ENCODE measurements around the gene AMFR.

The AMFR gene

GRCh38 chr16:56353054-56353921, 72.1 kb downstream of the AMFR start:
- no peak overlapping the region for H3K4me3 ChIP-seq (ENCODE audit: low read depth, low read length)
- no peak overlapping the region for H3K9ac ChIP-seq (ENCODE audit: low read depth, low read length)
- no peaks in the 10 kb centered on the region for H3K9me3 ChIP-seq (ENCODE audit: control insufficient read depth, insufficient read depth, low read length)
- no peak overlapping the region for H3K27ac ChIP-seq (ENCODE audit: low read depth, low read length)
- peaks cover 19% of the 10 kb centered on the region for H3K4me1 ChIP-seq (ENCODE audit: control insufficient read depth, insufficient read depth, low read length)
- H3K27me3 ChIP-seq (ENCODE audit: control insufficient read depth, insufficient read depth, low read length): no peaks in the 10 kb centered on the region
- H3K36me3 ChIP-seq (ENCODE audit: control insufficient read depth, insufficient read depth, low read length): no peaks in the 10 kb centered on the region

- H3K36me3 ChIP-seq (ENCODE audit: control insufficient read depth, insufficient read depth, low read length): no peaks in the 10 kb centered on the region
- peaks cover 14% of the 10 kb centered on the region for H3K4me1 ChIP-seq (ENCODE audit: control insufficient read depth, insufficient read depth, low read length)
- H3K9ac ChIP-seq (ENCODE audit: low read depth, low read length): no peak overlapping the region
- H3K9me3 ChIP-seq (ENCODE audit: control insufficient read depth, insufficient read depth, low read length): no peaks in the 10 kb centered on the region
- H3K4me3 ChIP-seq (ENCODE audit: low read depth, low read length): no peak overlapping the region
- no peak overlapping the region for H3K27ac ChIP-seq (ENCODE audit: low read depth, low read length)
- no peaks in the 10 kb centered on the region for H3K27me3 ChIP-seq (ENCODE audit: control insufficient read depth, insufficient read depth, low read length)
Observed at GRCh38 chr16:56352351-56353053, 72.8 kb downstream of the AMFR start.

GRCh38 chr16:56351481-56351880, 73.9 kb downstream of the AMFR start:
- Histone ChIP-seq H3K27me3 (ENCODE audit: control insufficient read depth, insufficient read depth, low read length) (no peaks in the 10 kb centered on the region), H3K4me3 (ENCODE audit: low read depth, low read length) (no peak overlapping the region), H3K4me1 (ENCODE audit: control insufficient read depth, insufficient read depth, low read length) (peaks cover 7% of the 10 kb centered on the region; the same call in 1 of the 2 replicates), H3K27ac (ENCODE audit: low read depth, low read length) (no peak overlapping the region), H3K36me3 (ENCODE audit: control insufficient read depth, insufficient read depth, low read length) (no peaks in the 10 kb centered on the region), H3K9me3 (ENCODE audit: control insufficient read depth, insufficient read depth, low read length) (no peaks in the 10 kb centered on the region), H3K9ac (ENCODE audit: low read depth, low read length) (no peak overlapping the region)

- Histone ChIP-seq H3K9me3 (ENCODE audit: control insufficient read depth, insufficient read depth, low read length) (no peaks in the 10 kb centered on the region), H3K4me3 (ENCODE audit: low read depth, low read length) (no peak overlapping the region), H3K4me1 (ENCODE audit: control insufficient read depth, insufficient read depth, low read length) (0 out of 2 replicates have a peak, but pooled peaks cover 4% of the 10 kb centered on the region), H3K36me3 (ENCODE audit: control insufficient read depth, insufficient read depth, low read length) (no peaks in the 10 kb centered on the region), H3K27ac (ENCODE audit: low read depth, low read length) (no peak overlapping the region), H3K9ac (ENCODE audit: low read depth, low read length) (no peak overlapping the region), H3K27me3 (ENCODE audit: control insufficient read depth, insufficient read depth, low read length) (no peaks in the 10 kb centered on the region)
Observed at GRCh38 chr16:56350491-56351405, 74.6 kb downstream of the AMFR start.

GRCh38 chr16:56349711-56350161, 75.6 kb downstream of the AMFR start:
- no peak overlapping the region for H3K9ac ChIP-seq (ENCODE audit: low read depth, low read length)
- H3K27me3 ChIP-seq (ENCODE audit: control insufficient read depth, insufficient read depth, low read length): no peaks in the 10 kb centered on the region
- no peak overlapping the region for H3K27ac ChIP-seq (ENCODE audit: low read depth, low read length)
- no peaks in the 10 kb centered on the region for H3K9me3 ChIP-seq (ENCODE audit: control insufficient read depth, insufficient read depth, low read length)
- no peaks in the 10 kb centered on the region for H3K36me3 ChIP-seq (ENCODE audit: control insufficient read depth, insufficient read depth, low read length)
- no peak overlapping the region for H3K4me3 ChIP-seq (ENCODE audit: low read depth, low read length)
- no peaks in the 10 kb centered on the region for H3K4me1 ChIP-seq (ENCODE audit: control insufficient read depth, insufficient read depth, low read length)

- no peaks in the 10 kb centered on the region for H3K36me3 ChIP-seq (ENCODE audit: control insufficient read depth, insufficient read depth, low read length)
- H3K9ac ChIP-seq (ENCODE audit: low read depth, low read length): no peak overlapping the region
- H3K27me3 ChIP-seq (ENCODE audit: control insufficient read depth, insufficient read depth, low read length): no peaks in the 10 kb centered on the region
- no peaks in the 10 kb centered on the region for H3K4me1 ChIP-seq (ENCODE audit: control insufficient read depth, insufficient read depth, low read length)
- H3K27ac ChIP-seq (ENCODE audit: low read depth, low read length): no peak overlapping the region
- no peak overlapping the region for H3K4me3 ChIP-seq (ENCODE audit: low read depth, low read length)
- no peaks in the 10 kb centered on the region for H3K9me3 ChIP-seq (ENCODE audit: control insufficient read depth, insufficient read depth, low read length)
Observed at GRCh38 chr16:56349086-56349415, 76.3 kb downstream of the AMFR start.

GRCh38 chr16:56348168-56349085, 76.9 kb downstream of the AMFR start:
- H3K9ac ChIP-seq (ENCODE audit: low read depth, low read length): no peak overlapping the region
- no peaks in the 10 kb centered on the region for H3K9me3 ChIP-seq (ENCODE audit: control insufficient read depth, insufficient read depth, low read length)
- no peak overlapping the region for H3K27ac ChIP-seq (ENCODE audit: low read depth, low read length)
- H3K4me3 ChIP-seq (ENCODE audit: low read depth, low read length): no peak overlapping the region
- H3K27me3 ChIP-seq (ENCODE audit: control insufficient read depth, insufficient read depth, low read length): no peaks in the 10 kb centered on the region
- H3K36me3 ChIP-seq (ENCODE audit: control insufficient read depth, insufficient read depth, low read length): no peaks in the 10 kb centered on the region
- H3K4me1 ChIP-seq (ENCODE audit: control insufficient read depth, insufficient read depth, low read length): no peaks in the 10 kb centered on the region

GRCh38 chr16:56347670-56348069, 77.7 kb downstream of the AMFR start:
- H3K9ac ChIP-seq (ENCODE audit: low read depth, low read length): no peak overlapping the region
- no peak overlapping the region for H3K4me3 ChIP-seq (ENCODE audit: low read depth, low read length)
- H3K9me3 ChIP-seq (ENCODE audit: control insufficient read depth, insufficient read depth, low read length): no peaks in the 10 kb centered on the region
- no peaks in the 10 kb centered on the region for H3K27me3 ChIP-seq (ENCODE audit: control insufficient read depth, insufficient read depth, low read length)
- no peaks in the 10 kb centered on the region for H3K36me3 ChIP-seq (ENCODE audit: control insufficient read depth, insufficient read depth, low read length)
- H3K27ac ChIP-seq (ENCODE audit: low read depth, low read length): no peak overlapping the region
- H3K4me1 ChIP-seq (ENCODE audit: control insufficient read depth, insufficient read depth, low read length): no peaks in the 10 kb centered on the region

GRCh38 chr16:56347166-56347565, 78.2 kb downstream of the AMFR start:
- no peaks in the 10 kb centered on the region for H3K9me3 ChIP-seq (ENCODE audit: control insufficient read depth, insufficient read depth, low read length)
- no peak overlapping the region for H3K27ac ChIP-seq (ENCODE audit: low read depth, low read length)
- H3K36me3 ChIP-seq (ENCODE audit: control insufficient read depth, insufficient read depth, low read length): no peaks in the 10 kb centered on the region; the same call in 1 of the 2 replicates
- H3K4me1 ChIP-seq (ENCODE audit: control insufficient read depth, insufficient read depth, low read length): no peaks in the 10 kb centered on the region
- H3K9ac ChIP-seq (ENCODE audit: low read depth, low read length): no peak overlapping the region
- H3K4me3 ChIP-seq (ENCODE audit: low read depth, low read length): no peak overlapping the region
- no peaks in the 10 kb centered on the region for H3K27me3 ChIP-seq (ENCODE audit: control insufficient read depth, insufficient read depth, low read length)
